Frontal cortex (tissue), 4 donors: ENCODE measurements around the gene KRTAP1-1. TPM values are rescaled to one million over a fixed set of nuclear protein-coding genes. Genes with fewer than 3 reads are reported as not detected.
"Not testable (repeated sequence)": the region's sequence is repeated elsewhere in the genome, so short reads cannot be mapped to it uniquely, and the experiment has no call there.

Experiments used
- DNase-seq, 2 donors: peaks; one replicate each; pipeline ENCODE4 v3.0.0; 2012; ENCODE audit warnings: low spot score in 2 of 2
- FAIRE-seq: peaks from 2 replicates; lab custom pipeline; 2012; peaks lifted over from hg19 to GRCh38; lab: Jason Lieb, UNC
- total RNA-seq: library from RNA; depleted of rRNA; stranded (reverse); fragments of >200 nt; gene quantifications from one replicate; pipeline ENCODE4 v1.2.3, GENCODE V29; 2014
- donor health status: control.
- donor health status: control.
- donor health status: control.

Gene KRTAP1-1
- total RNA-seq, 1 donor from 2014 or later = not detected

GRCh38 chr17:41058741-41059140, 17.5 kb upstream of the KRTAP1-1 start:
- DNase-seq (no peak), FAIRE-seq (no peak)

GRCh38 chr17:41057547-41057946, 16.3 kb upstream of the KRTAP1-1 start:
- DNase-seq (no peak), FAIRE-seq (no peak)

- not testable (repeated sequence) for FAIRE-seq, DNase-seq
Measured at GRCh38 chr17:41055130-41055529, 13.9 kb upstream of the KRTAP1-1 start, which contains the start of gene KRTAP2-2. Gene KRTAP2-2, minus strand, starts transcription at chr17:41055230. Its CDS starts 19 bp downstream, at chr17:41055211.

GRCh38 chr17:41054556-41054955, 13.3 kb upstream of the KRTAP1-1 start:
- DNase-seq, FAIRE-seq: not testable (repeated sequence)

- FAIRE-seq = no peak
Measured at GRCh38 chr17:41054025-41054424, 12.8 kb upstream of the KRTAP1-1 start.

GRCh38 chr17:41052566-41052965, 11.3 kb upstream of the KRTAP1-1 start:
- FAIRE-seq (no peak), DNase-seq (no peak)

More at GRCh38 chr17:41054025-41054424, 12.8 kb upstream of the KRTAP1-1 start:
- no peak for DNase-seq

GRCh38 chr17:41049110-41049509, 7.9 kb upstream of the KRTAP1-1 start:
- no peak for FAIRE-seq

GRCh38 chr17:41048441-41048840, 7.2 kb upstream of the KRTAP1-1 start:
- FAIRE-seq = no peak
- DNase-seq = no peak

More at GRCh38 chr17:41049110-41049509, 7.9 kb upstream of the KRTAP1-1 start:
- DNase-seq = no peak

GRCh38 chr17:41046735-41047465, 5.7 kb upstream of the KRTAP1-1 start, which contains the start of gene KRTAP2-1:
Gene KRTAP2-1, minus strand, starts transcription at chr17:41047316. Its CDS starts 49 bp downstream, at chr17:41047267.
- not testable (repeated sequence) for FAIRE-seq, DNase-seq

GRCh38 chr17:41042953-41043352, 1.7 kb upstream of the KRTAP1-1 start:
- DNase-seq = no peak
- no peak for FAIRE-seq

- DNase-seq = no peak
- FAIRE-seq = no peak
Measured at GRCh38 chr17:41037853-41038350, 3.3 kb downstream of the KRTAP1-1 start.

GRCh38 chr17:41034346-41034935, 6.8 kb downstream of the KRTAP1-1 start, which contains the start of gene KRTAP1-3:
Gene KRTAP1-3, minus strand, starts transcription at chr17:41034874. Its CDS starts 53 bp downstream, at chr17:41034821.
- DNase-seq, FAIRE-seq: not testable (repeated sequence)

GRCh38 chr17:41029633-41030245, 11.5 kb downstream of the KRTAP1-1 start, which contains the start of gene KRTAP1-4:
Gene KRTAP1-4, minus strand, starts transcription at chr17:41030195. Its CDS starts 117 bp downstream, at chr17:41030078.
- FAIRE-seq (no peak), DNase-seq (no peak)

- FAIRE-seq = no peak
- DNase-seq = no peak
Measured at GRCh38 chr17:41026715-41027471, 14.4 kb downstream of the KRTAP1-1 start, which contains the start of gene KRTAP1-5. Gene KRTAP1-5, minus strand, starts transcription at chr17:41027208. Its CDS starts 53 bp downstream, at chr17:41027155.

GRCh38 chr17:41024697-41025096, 16.6 kb downstream of the KRTAP1-1 start:
- no peak for FAIRE-seq

GRCh38 chr17:41020336-41020735, 20.9 kb downstream of the KRTAP1-1 start:
- FAIRE-seq (no peak), DNase-seq (no peak)

More at GRCh38 chr17:41024697-41025096, 16.6 kb downstream of the KRTAP1-1 start:
- no peak for DNase-seq

- no peak for DNase-seq
- no peak for FAIRE-seq
Measured at GRCh38 chr17:41019415-41019814, 21.8 kb downstream of the KRTAP1-1 start.

- FAIRE-seq = no peak
- DNase-seq = no peak
Measured at GRCh38 chr17:41018541-41018940, 22.7 kb downstream of the KRTAP1-1 start.

GRCh38 chr17:41016578-41017215, 24.6 kb downstream of the KRTAP1-1 start:
- DNase-seq (no peak), FAIRE-seq (no peak)
